ENCODE data around the gene KRT39.
"Not testable (repeated sequence)": the region's sequence is repeated elsewhere in the genome, so short reads cannot be mapped to it uniquely, and the experiment has no call there.

Gene KRT39

DNA sequence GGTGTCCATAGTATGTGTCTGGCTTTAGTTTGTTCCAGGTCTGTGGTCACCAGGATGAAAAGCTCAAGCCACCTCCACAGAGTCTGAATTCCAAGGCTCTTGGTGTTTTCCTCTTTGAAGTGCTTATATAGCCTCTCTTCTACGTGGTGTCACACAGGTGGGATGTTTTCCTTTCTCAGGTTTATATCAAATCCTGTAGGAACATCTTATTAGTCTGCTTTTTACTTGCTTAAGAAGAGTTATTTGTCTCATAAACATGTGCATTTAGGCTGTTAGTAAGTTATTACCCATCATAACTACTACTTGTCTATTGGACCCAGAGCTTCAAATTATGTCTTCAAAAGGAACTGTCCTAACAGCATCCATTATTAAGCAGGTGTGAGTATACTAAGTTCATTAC, at the start of gene KRT39:
Gene KRT39 (minus strand): TSS at position 101 of the 400 bp plus-strand sequence. CDS start 92 bp downstream, at position 9.
- no peak for DNase-seq

DNA sequence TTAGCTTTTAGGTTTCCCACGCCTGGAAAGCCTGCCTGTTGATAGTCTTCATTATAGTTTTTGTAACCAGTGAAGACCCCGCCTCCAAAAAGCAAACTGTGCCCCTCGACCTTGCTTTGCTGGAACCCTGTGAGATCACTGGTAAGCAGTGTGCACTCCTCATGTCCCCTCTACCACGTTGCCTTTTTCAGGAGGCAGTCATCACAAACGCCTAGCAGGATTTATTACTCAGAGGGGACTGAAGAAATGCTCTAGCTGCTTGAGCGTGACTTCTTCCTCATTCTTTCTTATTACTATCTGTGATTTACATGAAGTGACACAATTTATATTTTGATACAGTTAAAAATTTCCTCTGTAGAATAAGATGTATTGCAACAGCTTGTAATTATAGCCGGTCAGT, 48.7 kb upstream of the KRT39 start:
- DNase-seq = no peak

DNA sequence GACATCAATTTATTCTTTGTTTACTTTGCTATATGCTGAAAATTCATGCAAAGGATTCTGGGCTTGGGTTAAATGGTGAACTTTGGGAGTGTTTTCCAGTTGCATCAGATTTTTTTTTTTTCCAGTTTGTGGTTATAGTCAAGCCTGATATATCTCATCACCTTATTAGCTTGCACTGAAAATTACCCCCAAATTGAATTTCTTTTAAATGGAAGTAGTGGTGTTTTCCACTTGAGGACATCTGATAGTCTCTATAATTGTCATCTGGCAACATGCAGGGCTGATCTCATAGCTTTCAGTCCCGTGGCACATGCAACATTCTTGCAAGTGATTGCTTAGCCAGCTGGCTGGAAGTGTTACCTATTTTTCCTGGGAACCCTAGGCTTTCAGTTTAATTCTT, 46.9 kb upstream of the KRT39 start:
- peak; percentile 81 for DNase-seq

DNA sequence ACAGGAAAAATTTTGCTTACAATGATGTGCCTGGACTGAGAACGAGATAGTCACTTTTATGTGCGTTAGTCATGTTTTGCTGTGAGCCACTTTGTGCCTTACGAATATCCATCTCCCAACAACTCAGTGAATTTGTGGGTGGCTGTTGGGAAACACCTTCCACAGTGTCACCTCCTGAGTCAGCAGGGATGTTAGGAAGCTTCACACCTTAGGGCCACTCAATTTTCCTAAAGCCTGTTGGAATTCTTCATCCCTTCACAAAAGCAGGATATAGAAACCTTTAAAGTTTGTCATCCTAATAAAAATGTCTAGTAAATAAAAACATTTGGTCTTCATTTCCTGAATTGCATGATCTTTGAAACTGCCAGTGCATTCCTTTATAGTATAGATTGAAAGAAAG, 46.4 kb upstream of the KRT39 start:
- DNase-seq = no peak

DNA sequence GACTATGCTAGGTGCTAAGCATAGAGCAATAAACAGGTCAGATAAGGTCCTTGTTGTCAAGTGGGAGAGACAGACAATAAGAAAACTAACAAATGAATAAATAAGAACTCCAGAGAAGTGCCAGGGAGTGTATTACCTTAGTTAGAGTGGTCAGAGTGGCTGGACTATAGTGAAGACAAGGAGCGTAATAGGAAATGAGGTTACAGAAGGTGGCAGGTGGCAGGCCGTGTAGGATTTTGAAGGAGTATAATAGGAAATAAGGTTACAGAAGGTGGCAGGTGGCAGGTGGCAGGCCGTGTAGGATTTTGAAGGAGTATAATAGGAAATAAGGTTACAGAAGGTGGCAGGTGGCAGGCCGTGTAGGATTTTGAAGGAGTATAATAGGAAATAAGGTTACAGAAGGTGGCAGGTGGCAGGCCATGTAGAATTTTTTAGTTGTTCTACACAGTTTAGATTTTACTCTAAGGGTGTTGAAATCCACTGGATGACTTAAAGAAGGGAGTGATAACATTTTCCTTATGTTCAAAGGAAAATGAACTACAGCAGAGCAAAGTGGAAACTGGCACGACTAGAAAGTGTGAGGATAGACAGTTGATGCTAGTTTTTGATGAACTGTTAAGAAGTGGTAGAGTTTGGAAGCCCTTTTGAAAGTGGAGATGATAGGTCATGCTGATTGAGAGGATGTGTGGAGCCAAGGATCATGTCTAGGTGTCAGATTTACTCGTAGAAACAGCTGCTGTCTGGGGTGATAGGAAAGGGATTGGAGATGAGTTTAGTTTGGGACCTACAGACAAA, 45.8 kb upstream of the KRT39 start:
- DNase-seq = no peak

- DNase-seq = no peak
These were observed 43.7 kb upstream of the KRT39 start for GRCh38 chr17:41010441-41010840.

DNA sequence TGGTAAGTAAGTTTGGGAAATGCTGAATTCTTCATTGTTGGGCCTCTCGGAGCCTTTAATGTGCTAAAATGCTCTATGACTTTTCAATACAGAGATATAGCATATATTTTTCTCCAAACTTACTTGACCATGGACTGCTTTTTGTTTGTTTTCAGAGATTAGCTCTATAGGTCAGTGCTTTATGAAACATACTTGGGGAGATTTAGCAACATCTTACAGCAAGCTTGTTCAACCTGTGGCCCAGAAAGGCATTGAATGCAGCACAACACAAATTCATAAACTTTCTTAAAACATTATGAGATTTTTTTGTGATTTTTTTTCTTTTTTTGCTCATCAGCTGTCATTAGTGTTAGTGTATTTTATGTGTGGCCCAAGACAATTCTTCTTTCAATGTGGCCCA, 43.2 kb upstream of the KRT39 start:
- DNase-seq = no peak

DNA sequence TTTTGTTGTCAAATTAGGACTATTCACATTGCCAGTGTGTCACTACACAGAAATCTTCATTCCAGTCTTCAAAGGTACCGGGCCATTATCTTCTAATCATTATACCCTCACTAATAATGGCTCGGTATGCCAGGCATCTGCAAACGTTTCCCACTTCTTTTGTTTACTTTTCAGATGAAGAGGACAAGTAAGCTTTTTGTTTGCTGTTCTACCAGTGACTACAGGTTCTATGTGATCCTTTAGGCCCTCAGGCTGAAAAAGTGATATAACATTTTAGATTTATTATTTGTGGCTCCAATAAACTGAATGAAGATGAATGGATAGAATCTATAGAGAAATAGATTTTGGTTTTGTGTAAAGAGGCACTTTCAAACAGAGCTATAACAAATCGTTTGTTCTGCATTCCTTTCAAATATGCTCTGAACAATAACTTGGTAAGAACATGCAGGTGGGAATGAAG, 42.6 kb upstream of the KRT39 start:
- no peak for DNase-seq

DNA sequence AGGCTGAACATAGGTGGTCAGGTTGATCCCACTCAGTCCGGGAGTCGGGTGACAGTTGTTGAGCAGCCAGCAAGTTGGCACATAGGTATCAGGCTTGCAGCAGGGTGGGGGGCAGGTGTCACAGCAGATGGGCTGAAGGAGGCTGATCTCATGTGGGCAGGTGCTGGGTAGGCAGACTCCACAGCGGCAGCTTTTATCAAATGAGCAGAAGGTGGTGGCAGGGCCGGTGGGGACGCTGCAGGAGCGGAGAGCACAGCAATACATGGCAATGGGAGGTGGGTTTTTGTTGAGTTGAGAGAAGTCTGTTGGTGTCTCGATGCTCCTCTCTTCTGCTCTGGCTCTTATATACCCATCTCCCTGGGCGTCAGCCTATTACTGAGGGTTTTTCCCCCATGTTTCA, 42.1 kb upstream of the KRT39 start, which contains the start of gene KRTAP3-1:
Gene KRTAP3-1 (minus strand): TSS at position 318 of the 400 bp plus-strand sequence. CDS start 54 bp downstream, at position 264.
- DNase-seq = peak; percentile 70

- DNase-seq = no peak
These were observed 37.6 kb upstream of the KRT39 start for GRCh38 chr17:41004397-41004796.

DNA sequence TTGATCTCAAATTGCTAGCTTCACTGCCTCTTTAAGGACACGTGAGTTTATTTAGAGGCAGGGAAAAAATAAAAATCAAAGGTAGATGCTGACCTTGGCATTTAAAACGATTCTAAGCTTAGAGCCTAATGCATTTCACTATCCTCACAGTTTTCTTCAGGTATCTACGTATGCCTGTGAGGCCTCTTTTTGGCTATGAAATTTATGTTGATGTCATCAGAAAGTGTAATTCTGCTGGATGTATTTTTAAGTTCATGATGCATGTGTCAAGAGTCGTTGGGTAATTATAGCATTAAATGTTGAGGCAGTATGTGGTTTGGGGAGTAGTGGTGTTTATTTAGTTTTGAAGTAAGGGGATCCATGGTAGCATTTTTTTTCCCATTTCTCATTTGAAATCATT, 37.2 kb upstream of the KRT39 start:
- DNase-seq = no peak

GRCh38 chr17:41002814-41003213, 36.1 kb upstream of the KRT39 start:
- no peak for DNase-seq

GRCh38 chr17:41001795-41002194, 35.0 kb upstream of the KRT39 start:
- no peak for DNase-seq

DNA sequence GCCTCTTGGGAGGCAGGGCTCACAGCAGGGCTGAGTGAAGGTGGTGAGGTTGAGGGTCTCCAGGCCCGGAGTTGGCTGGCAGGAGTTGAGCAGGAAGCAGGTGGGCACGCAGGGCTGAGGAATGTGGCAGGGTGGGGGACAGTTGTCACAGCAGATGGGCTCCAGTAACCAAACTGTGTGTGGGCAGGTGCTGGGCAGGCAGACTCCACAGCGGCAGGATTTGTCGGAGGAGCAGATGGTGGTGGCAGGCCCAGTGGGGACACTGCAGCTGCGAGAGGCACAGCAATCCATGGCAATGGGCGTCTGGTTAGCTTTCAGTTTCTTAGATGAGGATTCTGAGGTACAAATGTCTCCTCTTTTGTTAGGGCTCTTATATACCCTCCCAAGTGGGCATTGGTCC, 32.8 kb upstream of the KRT39 start, which contains the start of gene KRTAP3-2:
Gene KRTAP3-2 (minus strand): TSS at position 344 of the 400 bp plus-strand sequence. CDS start 53 bp downstream, at position 291.
- DNase-seq = not testable (repeated sequence)

- DNase-seq = no peak
These were observed 30.6 kb upstream of the KRT39 start for GRCh38 chr17:40997361-40997760.

DNA sequence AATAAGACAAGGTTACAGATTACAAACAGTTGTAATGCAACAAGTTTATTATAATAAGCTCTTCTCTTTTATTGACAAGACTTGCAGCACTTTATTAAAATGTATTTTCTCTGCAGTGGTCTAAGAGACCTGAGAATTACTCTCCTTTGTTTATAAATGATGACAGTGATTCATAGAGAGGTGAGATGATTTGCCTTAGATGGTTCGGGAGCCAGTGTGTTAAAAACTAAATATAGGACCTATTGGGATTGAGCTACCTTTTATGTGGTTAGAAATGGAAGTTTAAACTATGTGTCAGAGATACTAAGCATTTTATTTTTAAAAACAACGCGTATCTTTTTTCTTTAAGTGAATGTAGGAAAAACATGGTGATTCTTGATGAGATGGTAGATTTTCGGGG, 30.1 kb upstream of the KRT39 start:
- DNase-seq = no peak

DNA sequence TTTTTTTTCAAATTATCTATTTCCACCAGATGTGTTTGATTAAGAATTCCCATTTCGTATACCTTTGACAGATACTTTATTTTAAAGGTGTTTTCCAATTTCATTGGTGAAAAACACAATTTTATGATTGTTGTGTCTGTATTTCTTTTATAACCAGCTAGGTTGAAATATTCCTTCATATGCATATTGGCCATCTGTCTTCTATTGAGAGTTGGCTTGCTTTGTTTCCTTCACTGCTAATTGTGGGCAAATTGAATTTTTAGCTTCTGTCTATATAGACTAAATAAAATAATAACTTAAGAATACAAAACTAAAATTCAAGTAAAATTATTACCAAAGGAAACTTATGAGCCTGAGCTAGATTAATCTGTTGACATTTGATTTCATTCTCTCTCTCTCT, 28.4 kb upstream of the KRT39 start:
- no peak for DNase-seq

DNA sequence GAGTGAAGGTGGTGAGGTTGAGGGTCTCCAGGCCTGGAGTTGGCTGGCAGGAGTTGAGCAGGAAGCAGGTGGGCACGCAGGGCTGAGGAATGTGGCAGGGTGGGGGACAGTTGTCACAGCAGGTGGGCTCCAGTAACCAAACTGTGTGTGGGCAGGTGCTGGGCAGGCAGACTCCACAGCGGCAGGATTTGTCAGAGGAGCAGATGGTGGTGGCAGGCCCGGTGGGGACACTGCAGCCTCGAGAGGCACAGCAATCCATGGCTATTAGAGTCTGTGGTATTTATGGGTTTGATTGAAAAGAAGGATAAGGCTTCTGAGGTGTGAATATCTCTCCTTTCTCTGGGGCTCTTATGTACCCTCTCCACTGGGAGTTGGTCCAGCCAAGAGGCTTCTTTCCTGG, 27.1 kb upstream of the KRT39 start, which contains the start of gene KRTAP3-3:
Gene KRTAP3-3 (minus strand): TSS at position 326 of the 400 bp plus-strand sequence. CDS start 67 bp downstream, at position 259.
- DNase-seq = no peak

DNA sequence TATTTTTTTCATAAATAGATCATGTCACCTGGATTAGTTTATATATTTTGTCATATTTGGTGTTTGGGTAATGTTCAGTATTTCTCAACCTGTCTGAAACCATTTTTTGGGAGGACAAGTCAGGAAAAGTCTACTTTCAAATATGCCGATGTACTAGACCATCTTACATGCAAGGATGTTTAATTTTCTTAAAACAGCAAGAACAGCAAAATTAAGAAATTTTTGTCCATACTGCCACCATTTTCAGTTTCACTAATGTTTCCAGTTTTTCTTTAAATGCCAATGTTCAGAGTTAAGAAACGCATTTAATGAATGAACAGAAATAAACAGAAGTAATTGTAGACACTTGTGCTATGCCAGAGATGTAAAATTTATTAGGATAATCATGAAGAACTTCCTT, 26.3 kb upstream of the KRT39 start:
- DNase-seq = no peak

GRCh38 chr17:40992666-40993065, 25.9 kb upstream of the KRT39 start:
- DNase-seq = no peak

- DNase-seq = no peak
These were observed 20.2 kb upstream of the KRT39 start for GRCh38 chr17:40986920-40987319.

DNA sequence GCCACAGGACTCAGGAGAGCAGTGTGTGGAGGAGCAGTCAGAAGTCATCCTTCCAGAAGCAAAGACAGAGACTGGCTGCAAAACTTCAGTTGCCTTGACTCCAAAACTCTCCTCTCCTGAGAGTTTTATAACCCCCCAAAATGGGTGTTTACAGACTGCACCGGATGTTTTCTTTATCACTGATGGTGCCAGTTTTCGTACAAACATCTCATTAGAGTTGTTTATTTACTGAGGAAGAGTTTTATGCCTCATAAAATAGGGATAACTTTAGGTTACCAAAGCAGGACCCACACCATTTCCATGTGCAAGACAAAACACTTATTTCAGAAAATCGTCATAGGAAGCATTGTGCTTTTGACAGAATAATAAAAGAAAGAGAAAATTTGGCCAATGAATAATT, 17.5 kb upstream of the KRT39 start, which contains the start of gene KRT40:
Gene KRT40 (minus strand): TSS at position 101 of the 400 bp plus-strand sequence. CDS start 53 bp downstream, at position 48.
- no peak for DNase-seq

DNA sequence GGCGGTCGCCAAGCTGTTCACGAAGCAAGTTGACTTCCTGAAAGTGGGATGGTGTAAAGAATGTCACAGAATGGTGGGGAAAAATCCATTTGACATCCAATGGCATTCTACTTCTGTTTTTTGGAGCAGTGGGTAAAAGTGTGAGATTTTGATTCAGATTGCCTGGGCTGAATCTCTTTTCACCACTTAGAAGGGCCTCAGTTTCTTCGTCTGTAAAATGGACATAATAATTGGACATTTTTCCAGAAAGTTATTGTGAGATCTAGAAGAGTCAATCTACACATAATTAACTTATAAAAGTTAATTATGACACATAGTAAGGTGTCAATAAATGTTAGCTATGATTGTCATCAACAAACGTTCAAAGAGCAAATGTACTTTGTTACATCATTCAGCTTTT, 14.4 kb upstream of the KRT39 start:
- DNase-seq = no peak

GRCh38 chr17:40980596-40980995, 13.8 kb upstream of the KRT39 start:
- DNase-seq = no peak
